ENCODE data around the gene TRIM47. TPM values are rescaled to one million over a fixed set of nuclear protein-coding genes. Genes with fewer than 3 reads are reported as not detected.

The TRIM47 gene
- total and polyA plus RNA-seq, 7 donors: 8.4 to 17.1 (median 10.9) TPM

DNA sequence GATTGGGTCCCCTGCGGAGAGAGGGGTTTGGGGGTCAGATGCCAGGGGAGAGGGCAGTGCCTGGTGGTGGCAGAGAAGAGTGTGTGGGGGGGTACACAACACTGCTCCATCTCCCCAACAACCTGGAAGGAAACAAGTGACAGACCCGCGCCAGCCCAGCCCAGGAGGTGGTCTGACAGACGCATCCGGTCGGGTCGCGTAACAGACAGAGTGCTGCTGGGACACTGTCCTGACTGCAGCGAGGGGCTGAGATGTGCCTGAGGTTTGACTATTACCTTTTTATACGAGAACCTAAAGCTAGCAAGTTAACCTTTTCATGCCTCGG is 50.3 kb downstream of the TRIM47 start:
- H3K36me3 ChIP-seq (ENCODE audit: insufficient read depth in 1 of 2, low read depth in 1 of 2): peaks cover 0 to 52% of the 10 kb centered on the region in 2 donors

GRCh38 chr17:75827308-75828075 is 50.9 kb downstream of the TRIM47 start:
- H3K36me3 ChIP-seq (ENCODE audit: insufficient read depth in 1 of 2, low read depth in 1 of 2): peaks cover 0 to 53% of the 10 kb centered on the region in 2 donors
- H3K27me3 ChIP-seq (ENCODE audit: insufficient read depth in 3 of 3, low read length in 2 of 3): no peaks in the 10 kb centered on the region
- ATAC-seq (peak; percentile 73 to 85 (median 79)), DNase-seq (peak; percentile 80 to 89)
- TF ChIP-seq, protein P1, sequence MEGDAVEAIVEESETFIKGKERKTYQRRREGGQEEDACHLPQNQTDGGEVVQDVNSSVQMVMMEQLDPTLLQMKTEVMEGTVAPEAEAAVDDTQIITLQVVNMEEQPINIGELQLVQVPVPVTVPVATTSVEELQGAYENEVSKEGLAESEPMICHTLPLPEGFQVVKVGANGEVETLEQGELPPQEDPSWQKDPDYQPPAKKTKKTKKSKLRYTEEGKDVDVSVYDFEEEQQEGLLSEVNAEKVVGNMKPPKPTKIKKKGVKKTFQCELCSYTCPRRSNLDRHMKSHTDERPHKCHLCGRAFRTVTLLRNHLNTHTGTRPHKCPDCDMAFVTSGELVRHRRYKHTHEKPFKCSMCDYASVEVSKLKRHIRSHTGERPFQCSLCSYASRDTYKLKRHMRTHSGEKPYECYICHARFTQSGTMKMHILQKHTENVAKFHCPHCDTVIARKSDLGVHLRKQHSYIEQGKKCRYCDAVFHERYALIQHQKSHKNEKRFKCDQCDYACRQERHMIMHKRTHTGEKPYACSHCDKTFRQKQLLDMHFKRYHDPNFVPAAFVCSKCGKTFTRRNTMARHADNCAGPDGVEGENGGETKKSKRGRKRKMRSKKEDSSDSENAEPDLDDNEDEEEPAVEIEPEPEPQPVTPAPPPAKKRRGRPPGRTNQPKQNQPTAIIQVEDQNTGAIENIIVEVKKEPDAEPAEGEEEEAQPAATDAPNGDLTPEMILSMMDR (IDR thresholded peaks at IDR 0.05): peak; percentile 64
- intact Hi-C loops (cut with DNase I): loop anchor here (5.0 kb wide), 1 partner anchor 40 kb away; no protein-coding TSS in a partner anchor
- H3K9me3 ChIP-seq: no peaks in the 10 kb centered on the region
- H3K27ac ChIP-seq: peak overlapping the region; percentile 67
- H3K4me3 ChIP-seq: peak overlapping the region; percentile 49
- peaks cover 9% of the 10 kb centered on the region for H3K4me1 ChIP-seq
- 7 to 11% (median 11%) methylated on average over 17 to 21 of the region's 21 CpGs for WGBS, 3 donors

More for the DNA sequence above, 50.3 kb downstream of the TRIM47 start:
- no peaks in the 10 kb centered on the region for H3K9me3 ChIP-seq
- 32 to 46% (median 32%) methylated on average over 11 of the region's 11 CpGs for WGBS, 3 donors
- H3K4me3 ChIP-seq: peak overlapping the region; percentile 49
- TF ChIP-seq, protein P1 (IDR thresholded peaks at IDR 0.05): no peak
- peak in 2 of 4 donors; percentile 3 to 4 for ATAC-seq
- intact Hi-C loops (cut with DNase I): loop anchor here (5.0 kb wide), 1 partner anchor 41 kb away; no protein-coding TSS in a partner anchor
- peaks cover 9% of the 10 kb centered on the region for H3K4me1 ChIP-seq
- no peak for DNase-seq
- H3K27me3 ChIP-seq (ENCODE audit: insufficient read depth in 3 of 3, low read length in 2 of 3): no peaks in the 10 kb centered on the region
- H3K27ac ChIP-seq: peak overlapping the region; percentile 67

GRCh38 chr17:75826561-75827307 is 51.6 kb downstream of the TRIM47 start:
- intact Hi-C loops (cut with DNase I): loop anchor here (5.0 kb wide), 1 partner anchor 39 kb away; no protein-coding TSS in a partner anchor
- Histone ChIP-seq H3K4me3 (peak overlapping the region; percentile 49), H3K36me3 (ENCODE audit: insufficient read depth in 1 of 2, low read depth in 1 of 2) (peaks cover 0 to 56% of the 10 kb centered on the region in 2 donors), H3K9me3 (no peaks in the 10 kb centered on the region), H3K4me1 (peaks cover 9% of the 10 kb centered on the region), H3K27me3 (ENCODE audit: insufficient read depth in 3 of 3, low read length in 2 of 3) (no peaks in the 10 kb centered on the region), H3K27ac (peak overlapping the region; percentile 67)
- peak in 2 of 4 donors; percentile 10 to 17 for ATAC-seq
- TF ChIP-seq, protein P1 (IDR thresholded peaks at IDR 0.05): no peak
- no peak for DNase-seq
- 49 to 59% (median 50%) methylated on average over 14 of the region's 14 CpGs for WGBS, 3 donors

GRCh38 chr17:75825748-75826370 is 52.5 kb downstream of the TRIM47 start:
- H3K27ac ChIP-seq: no peak overlapping the region
- ATAC-seq (no peak), DNase-seq (no peak)
- H3K36me3 ChIP-seq (ENCODE audit: insufficient read depth in 1 of 2, low read depth in 1 of 2): peaks cover 0 to 58% of the 10 kb centered on the region in 2 donors
- H3K27me3 ChIP-seq (ENCODE audit: insufficient read depth in 3 of 3, low read length in 2 of 3): no peaks in the 10 kb centered on the region
- 90 to 93% (median 92%) methylated on average over 11 to 12 of the region's 12 CpGs for WGBS, 3 donors
- H3K4me1 ChIP-seq: peaks cover 9% of the 10 kb centered on the region
- no peak overlapping the region for H3K4me3 ChIP-seq
- TF ChIP-seq, protein P1 (IDR thresholded peaks at IDR 0.05): no peak
- intact Hi-C loops (cut with DNase I): loop anchor here (5.0 kb wide), 1 partner anchor 39 kb away; no protein-coding TSS in a partner anchor
- H3K9me3 ChIP-seq: no peaks in the 10 kb centered on the region
